K562 (cell line): ENCODE results near the gene KRT36. TPM values are rescaled to one million over a fixed set of nuclear protein-coding genes. Genes with fewer than 3 reads are reported as not detected.

ENCODE experiments used
- ADNP ChIP-seq: fragments of 200-800 bp; sonication (Bioruptor generic); IDR thresholded peaks from 2 replicates; pipeline ENCODE4 v1.6.1; 2016; ENCODE audit warnings: missing genetic modification characterization, missing compliant biosample characterization
- BCOR ChIP-seq: fragments of 450-650 bp; IDR thresholded peaks from 2 replicates; pipeline ENCODE4 v1.6.1; 2016
- BRD9 ChIP-seq: fragments of 450-650 bp; IDR thresholded peaks from 2 replicates; pipeline ENCODE4 v1.6.1; 2018; ENCODE audit warnings: low read depth; ENCODE audit not compliant: partially characterized antibody
- CREB1 ChIP-seq, 2 experiments: sonication (generic) in 1 of 2; formaldehyde crosslinking in 1 of 2; IDR thresholded peaks; 2 replicates each; pipeline versions ENCODE4 v1.6.1 to v1.8.0; 2012 to 2022; ENCODE audit warnings: inconsistent platforms in 1 of 2, mild to moderate bottlenecking in 1 of 2, missing genetic modification reagents in 1 of 2, moderate library complexity in 1 of 2
- ESRRA ChIP-seq: fragments of 450-650 bp; IDR thresholded peaks from 2 replicates; pipeline ENCODE4 v1.6.1; 2014; ENCODE audit warnings: low read depth, mild to moderate bottlenecking, moderate library complexity, borderline replicate concordance
- HLTF ChIP-seq: fragments of 450-650 bp; IDR thresholded peaks from 2 replicates; pipeline ENCODE4 v1.6.1; 2016
- KDM1A ChIP-seq, 2 experiments: fragments of 450-650 bp; IDR thresholded peaks; 2 replicates each; pipeline ENCODE4 v1.6.1; 2016; ENCODE audit warnings: mild to moderate bottlenecking in 2 of 2
- LARP7 ChIP-seq: fragments of 450-650 bp; IDR thresholded peaks from 2 replicates; pipeline ENCODE4 v1.6.1; 2016
- MAZ ChIP-seq, 2 experiments: fragments of 450-650 bp in 1 of 2; sonication (generic) in 1 of 2; formaldehyde crosslinking; IDR thresholded peaks in 1 of 2; conservative IDR thresholded peaks in 1 of 2; 2 replicates each; pipeline versions ENCODE4 v1.4.0 to v1.5.0; 2020; ENCODE audit warnings: mild to moderate bottlenecking in 1 of 2, missing genetic modification reagents in 1 of 2
- NFXL1 ChIP-seq: fragments of 450-650 bp; formaldehyde crosslinking; IDR thresholded peaks from 2 replicates; pipeline ENCODE4 v1.4.0; 2021; ENCODE audit warnings: mild to moderate bottlenecking
- NR2C2 ChIP-seq, 2 experiments: fragments of 200-800 bp in 1 of 2; sonication (Bioruptor generic) in 1 of 2; sonication (generic) in 1 of 2; formaldehyde crosslinking in 1 of 2; IDR thresholded peaks; 2 replicates each; pipeline versions ENCODE4 v1.6.1 to v1.8.0; 2016 to 2022; ENCODE audit warnings: mild to moderate bottlenecking in 1 of 2, missing compliant biosample characterization in 1 of 2, missing genetic modification characterization in 1 of 2, missing genetic modification reagents in 1 of 2
- RBFOX2 ChIP-seq: fragments of 200-400 bp; formaldehyde crosslinking; IDR thresholded peaks from 2 replicates; pipeline ENCODE4 v1.6.1; 2017; ENCODE audit warnings: low read depth, mild to moderate bottlenecking, low read length, moderate library complexity
- SETDB1 ChIP-seq: IDR thresholded peaks from one replicate; pipeline ENCODE4 v1.6.1; 2012; ENCODE audit warnings: low read length, control low read depth, inconsistent platforms
- SRSF3 ChIP-seq: fragments of 200-400 bp; formaldehyde crosslinking; IDR thresholded peaks from 2 replicates; pipeline ENCODE4 v1.6.1; 2016; ENCODE audit warnings: mild to moderate bottlenecking, low read length, moderate library complexity; ENCODE audit not compliant: insufficient read depth
- SUPT5H ChIP-seq: fragments of 450-650 bp; IDR thresholded peaks from 2 replicates; pipeline ENCODE4 v1.6.1; 2016
- ZFP36 ChIP-seq: fragments of 150-350 bp; IDR thresholded peaks from 2 replicates; pipeline ENCODE4 v1.6.1; 2018; ENCODE audit warnings: low read length, low read depth; ENCODE audit not compliant: partially characterized antibody
- ZKSCAN1 ChIP-seq: fragments of 150-350 bp; IDR thresholded peaks from 2 replicates; pipeline ENCODE4 v1.6.1; 2016; ENCODE audit warnings: low read depth, low read length
- polyA plus RNA-seq, 8 experiments: library from polyadenylated mRNA; depleted of rRNA in 4 of 8; stranded (reverse) in 5 of 8; unstranded in 3 of 8; fragments of >200 nt; fragmentation: Nextera tagmentation in 2 of 8; fragmentation: Illumina TruSeq in 1 of 8; extraction: Ambion mirVana in 2 of 8; extraction: Trizol in 1 of 8; gene quantifications; 2 replicates each; pipeline versions ENCODE4 v1.2.1 to v1.2.3, GENCODE V29; 2011 to 2014; ENCODE audit warnings: inconsistent platforms in 1 of 8, missing spikeins in 1 of 8
- total RNA-seq, 7 experiments: library from RNA; depleted of rRNA in 6 of 7; stranded (reverse); fragments of >200 nt in 6 of 7; fragmentation: Illumina TruSeq in 2 of 7; extraction: Trizol in 2 of 7; gene quantifications; 2 replicates each; pipeline versions ENCODE4 v1.2.1 to v1.2.3, GENCODE V29; 2011 to 2021; ENCODE audit warnings: low replicate concordance in 1 of 7
- TF ChIP-seq, protein P1 (sequence below), 2 experiments: fragments of 450-650 bp; formaldehyde crosslinking in 1 of 2; IDR thresholded peaks; 2 replicates each; pipeline versions ENCODE4 v1.4.0 to v1.6.1; 2014 to 2020; ENCODE audit warnings: mild to moderate bottlenecking in 2 of 2, borderline replicate concordance in 1 of 2, low read depth in 1 of 2
- TF ChIP-seq, protein P2 (sequence below): fragments of 250-450 bp; sonication (Bioruptor Pico); IDR thresholded peaks from 2 replicates; pipeline ENCODE4 v1.5.0; 2021

KRT36 gene
- total and polyA plus RNA-seq, 9 of the 15 experiments (the other 6 are each of a cell fraction or from before 2014, with no cell fraction given), result 0.04 TPM; not detected in 8

DNA sequence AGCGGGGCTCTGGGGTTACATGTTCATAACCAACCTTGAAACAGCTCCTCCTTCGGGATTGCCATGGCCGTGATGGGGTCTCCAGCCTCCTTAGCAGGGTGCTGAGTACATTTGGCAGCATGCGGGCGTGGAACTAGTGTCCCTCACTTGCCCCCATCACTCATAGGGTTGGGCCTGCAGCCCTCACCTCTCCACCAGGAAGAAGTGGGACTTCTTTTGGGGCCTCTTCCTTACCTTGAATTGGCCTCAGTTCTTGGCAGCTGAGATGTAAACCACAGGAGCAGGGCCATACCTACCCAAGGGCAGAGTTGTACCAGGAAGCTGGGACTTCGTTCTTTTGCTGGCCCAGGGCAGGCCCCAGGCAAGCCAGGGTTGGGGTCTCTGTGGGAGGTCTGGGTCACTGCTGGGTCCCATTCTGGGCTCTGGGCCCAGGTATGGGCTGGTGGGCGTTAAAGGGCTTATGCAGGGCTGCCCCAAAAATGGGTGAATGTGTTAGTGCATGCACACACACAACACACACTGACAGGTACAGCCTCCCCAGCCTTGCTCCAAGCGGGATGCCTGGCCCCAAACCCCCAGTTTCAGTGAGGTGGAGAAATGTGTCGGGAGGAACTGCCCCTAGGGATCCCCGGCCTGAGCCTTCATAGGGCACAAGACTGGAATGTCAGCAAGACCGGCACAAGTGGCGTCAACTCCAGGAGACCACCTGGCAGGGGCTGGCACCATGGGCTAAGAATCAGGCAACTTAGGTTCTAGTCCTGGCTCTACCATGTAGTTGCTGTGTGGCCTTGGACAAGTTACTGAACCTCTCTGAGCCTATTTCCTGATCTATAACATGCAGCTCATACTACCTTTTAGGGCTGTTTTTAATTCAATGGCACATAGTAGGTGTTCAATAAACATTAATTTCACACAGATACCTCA, 32.9 kb upstream of the KRT36 start (continued):
- TF ChIP-seq, protein P1, sequence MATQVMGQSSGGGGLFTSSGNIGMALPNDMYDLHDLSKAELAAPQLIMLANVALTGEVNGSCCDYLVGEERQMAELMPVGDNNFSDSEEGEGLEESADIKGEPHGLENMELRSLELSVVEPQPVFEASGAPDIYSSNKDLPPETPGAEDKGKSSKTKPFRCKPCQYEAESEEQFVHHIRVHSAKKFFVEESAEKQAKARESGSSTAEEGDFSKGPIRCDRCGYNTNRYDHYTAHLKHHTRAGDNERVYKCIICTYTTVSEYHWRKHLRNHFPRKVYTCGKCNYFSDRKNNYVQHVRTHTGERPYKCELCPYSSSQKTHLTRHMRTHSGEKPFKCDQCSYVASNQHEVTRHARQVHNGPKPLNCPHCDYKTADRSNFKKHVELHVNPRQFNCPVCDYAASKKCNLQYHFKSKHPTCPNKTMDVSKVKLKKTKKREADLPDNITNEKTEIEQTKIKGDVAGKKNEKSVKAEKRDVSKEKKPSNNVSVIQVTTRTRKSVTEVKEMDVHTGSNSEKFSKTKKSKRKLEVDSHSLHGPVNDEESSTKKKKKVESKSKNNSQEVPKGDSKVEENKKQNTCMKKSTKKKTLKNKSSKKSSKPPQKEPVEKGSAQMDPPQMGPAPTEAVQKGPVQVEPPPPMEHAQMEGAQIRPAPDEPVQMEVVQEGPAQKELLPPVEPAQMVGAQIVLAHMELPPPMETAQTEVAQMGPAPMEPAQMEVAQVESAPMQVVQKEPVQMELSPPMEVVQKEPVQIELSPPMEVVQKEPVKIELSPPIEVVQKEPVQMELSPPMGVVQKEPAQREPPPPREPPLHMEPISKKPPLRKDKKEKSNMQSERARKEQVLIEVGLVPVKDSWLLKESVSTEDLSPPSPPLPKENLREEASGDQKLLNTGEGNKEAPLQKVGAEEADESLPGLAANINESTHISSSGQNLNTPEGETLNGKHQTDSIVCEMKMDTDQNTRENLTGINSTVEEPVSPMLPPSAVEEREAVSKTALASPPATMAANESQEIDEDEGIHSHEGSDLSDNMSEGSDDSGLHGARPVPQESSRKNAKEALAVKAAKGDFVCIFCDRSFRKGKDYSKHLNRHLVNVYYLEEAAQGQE (IDR thresholded peaks at IDR 0.05; ENCODE audit: borderline replicate concordance), result no peak
- TF ChIP-seq, protein P1 (CRISPR knock-in tag; IDR thresholded peaks at IDR 0.05; ENCODE audit: low read depth), result no peak
- TF ChIP-seq ZFP36, result peak; percentile 96
- TF ChIP-seq KDM1A (IDR thresholded peaks at IDR 0.05), result peak; percentile 83 to 90
- TF ChIP-seq RBFOX2, result 0 out of 2 replicates have a peak, but pooled peaks have one; percentile 8
- no peak for TF ChIP-seq NFXL1 (CRISPR knock-in tag)
- peak; percentile 96 for TF ChIP-seq BCOR
- TF ChIP-seq SETDB1, result no peak
- no peak for TF ChIP-seq CREB1 (IDR thresholded peaks at IDR 0.05)
- TF ChIP-seq CREB1 (CRISPR knock-in tag; IDR thresholded peaks at IDR 0.05), result no peak
- TF ChIP-seq HLTF, result no peak
- TF ChIP-seq SUPT5H, result 0 out of 2 replicates have a peak, but pooled peaks have one; percentile 12
- no peak for TF ChIP-seq SRSF3
- peak; percentile 93 for TF ChIP-seq ADNP
- TF ChIP-seq MAZ (CRISPR knock-in tag; conservative IDR thresholded peaks at IDR 0.05 in 1 of 2, IDR thresholded peaks at IDR 0.05 in 1 of 2), result no peak
- TF ChIP-seq, protein P2, sequence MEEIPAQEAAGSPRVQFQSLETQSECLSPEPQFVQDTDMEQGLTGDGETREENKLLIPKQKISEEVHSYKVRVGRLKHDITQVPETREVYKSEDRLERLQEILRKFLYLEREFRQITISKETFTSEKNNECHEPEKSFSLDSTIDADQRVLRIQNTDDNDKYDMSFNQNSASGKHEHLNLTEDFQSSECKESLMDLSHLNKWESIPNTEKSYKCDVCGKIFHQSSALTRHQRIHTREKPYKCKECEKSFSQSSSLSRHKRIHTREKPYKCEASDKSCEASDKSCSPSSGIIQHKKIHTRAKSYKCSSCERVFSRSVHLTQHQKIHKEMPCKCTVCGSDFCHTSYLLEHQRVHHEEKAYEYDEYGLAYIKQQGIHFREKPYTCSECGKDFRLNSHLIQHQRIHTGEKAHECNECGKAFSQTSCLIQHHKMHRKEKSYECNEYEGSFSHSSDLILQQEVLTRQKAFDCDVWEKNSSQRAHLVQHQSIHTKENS (CRISPR knock-in tag), result no peak
- peak; percentile 68 for TF ChIP-seq BRD9
- TF ChIP-seq LARP7, result no peak
- TF ChIP-seq ZKSCAN1, result 0 out of 2 replicates have a peak, but pooled peaks have one; percentile 56
- peak; percentile 35; the same call in 1 of the 2 replicates for TF ChIP-seq ESRRA
- TF ChIP-seq NR2C2 (CRISPR knock-in tag; IDR thresholded peaks at IDR 0.05), result no peak
- TF ChIP-seq NR2C2 (tag; IDR thresholded peaks at IDR 0.05), result no peak
